ENCODE results near the gene RNF150. TPM values are rescaled to one million over a fixed set of nuclear protein-coding genes. Genes with fewer than 3 reads are reported as not detected.

RNF150 gene
- polyA plus RNA-seq, 3 donors = 0.21 TPM; not detected in 2

GRCh38 chr4:140862177-140862442 is 271.2 kb downstream of the RNF150 start:
- H3K27me3 Mint-ChIP-seq (ENCODE audit: low read depth in 3 of 3) = peaks cover 0 to 1% (median 0%) of the 10 kb centered on the region in 3 donors
- WGBS (ENCODE audit: insufficient coverage) = 100% methylated on average over 2 of the region's 4 CpGs
- H3K36me3 ChIP-seq (replicated peaks in 1 of 2; ENCODE audit: control insufficient read depth in 1 of 2, insufficient read depth in 2 of 2, low read length in 2 of 2) = no peaks in the 10 kb centered on the region
- no peak overlapping the region for H3K27ac ChIP-seq (ENCODE audit: low read depth in 1 of 2, low read length in 2 of 2)
- no peaks in the 10 kb centered on the region for H3K9me3 ChIP-seq (replicated peaks in 1 of 2; ENCODE audit: control insufficient read depth in 1 of 2, insufficient read depth in 1 of 2, low read length in 2 of 2)
- peaks cover 3 to 11% of the 10 kb centered on the region in 2 donors for H3K4me1 ChIP-seq (ENCODE audit: control insufficient read depth in 1 of 2, insufficient read depth in 2 of 2, low read length in 2 of 2)
- H3K9ac ChIP-seq (ENCODE audit: insufficient read depth, low read length, poor library complexity, severe bottlenecking) = no peak overlapping the region
- no peaks in the 10 kb centered on the region for H3K79me2 ChIP-seq (ENCODE audit: insufficient read depth, low read length)
- H3K4me3 ChIP-seq (replicated peaks in 1 of 3; ENCODE audit: low read depth in 2 of 3, low read length in 3 of 3) = no peak overlapping the region
- no peaks in the 10 kb centered on the region for H4K20me1 ChIP-seq (ENCODE audit: insufficient read depth, low read length)
- H3K9me3 Mint-ChIP-seq = no peaks in the 10 kb centered on the region
- no peak overlapping the region for H3K4me3 Mint-ChIP-seq
- H2AFZ ChIP-seq (ENCODE audit: insufficient read depth, low read depth, low read length, poor library complexity, severe bottlenecking) = no peak overlapping the region
- H3K4me2 ChIP-seq (replicated peaks; ENCODE audit: extremely low read depth, low read length, poor library complexity, severe bottlenecking) = no peak overlapping the region
- no peaks in the 10 kb centered on the region for H3K36me3 Mint-ChIP-seq
- peaks cover 12% of the 10 kb centered on the region for H3K4me1 Mint-ChIP-seq
- no peak overlapping the region for H3K27ac Mint-ChIP-seq
- DNase-seq = no peak
- H3K27me3 ChIP-seq (ENCODE audit: control insufficient read depth in 2 of 2, insufficient read depth in 2 of 2, low read length in 2 of 2) = no peaks in the 10 kb centered on the region
- intact Hi-C loops (cut with micrococcal nuclease) = no loop called here
- no peak for TF ChIP-seq CTCF (IDR thresholded peaks at IDR 0.05)

- TF ChIP-seq CTCF (IDR thresholded peaks at IDR 0.05) = peak; percentile 76
- no peak overlapping the region for H3K4me3 Mint-ChIP-seq
- peaks cover 3 to 11% of the 10 kb centered on the region in 2 donors for H3K4me1 ChIP-seq (ENCODE audit: control insufficient read depth in 1 of 2, insufficient read depth in 2 of 2, low read length in 2 of 2)
- H3K27me3 ChIP-seq (ENCODE audit: control insufficient read depth in 2 of 2, insufficient read depth in 2 of 2, low read length in 2 of 2) = no peaks in the 10 kb centered on the region
- H3K4me3 ChIP-seq (replicated peaks in 1 of 3; ENCODE audit: low read depth in 2 of 3, low read length in 3 of 3) = no peak overlapping the region
- peaks cover 0 to 1% (median 0%) of the 10 kb centered on the region in 3 donors for H3K27me3 Mint-ChIP-seq (ENCODE audit: low read depth in 3 of 3)
- DNase-seq = peak; percentile 54 to 66 (median 59)
- no peaks in the 10 kb centered on the region for H3K9me3 Mint-ChIP-seq
- no peaks in the 10 kb centered on the region for H4K20me1 ChIP-seq (ENCODE audit: insufficient read depth, low read length)
- H2AFZ ChIP-seq (ENCODE audit: insufficient read depth, low read depth, low read length, poor library complexity, severe bottlenecking) = no peak overlapping the region
- no CpG with 5 or more reads among the region's 7 CpGs for WGBS (ENCODE audit: insufficient coverage)
- H3K36me3 ChIP-seq (replicated peaks in 1 of 2; ENCODE audit: control insufficient read depth in 1 of 2, insufficient read depth in 2 of 2, low read length in 2 of 2) = no peaks in the 10 kb centered on the region
- no peak overlapping the region for H3K27ac ChIP-seq (ENCODE audit: low read depth in 1 of 2, low read length in 2 of 2)
- H3K4me2 ChIP-seq (replicated peaks; ENCODE audit: extremely low read depth, low read length, poor library complexity, severe bottlenecking) = no peak overlapping the region
- no peak overlapping the region for H3K27ac Mint-ChIP-seq
- no peaks in the 10 kb centered on the region for H3K36me3 Mint-ChIP-seq
- intact Hi-C loops (cut with micrococcal nuclease) = no loop called here
- no peaks in the 10 kb centered on the region for H3K9me3 ChIP-seq (replicated peaks in 1 of 2; ENCODE audit: control insufficient read depth in 1 of 2, insufficient read depth in 1 of 2, low read length in 2 of 2)
- H3K79me2 ChIP-seq (ENCODE audit: insufficient read depth, low read length) = no peaks in the 10 kb centered on the region
- peaks cover 14% of the 10 kb centered on the region for H3K4me1 Mint-ChIP-seq
- H3K9ac ChIP-seq (ENCODE audit: insufficient read depth, low read length, poor library complexity, severe bottlenecking) = no peak overlapping the region
Measured at GRCh38 chr4:140861359-140862176, 271.7 kb downstream of the RNF150 start.

Data from CD14-positive monocyte (primary cell).